GM12864 (cell line): ENCODE measurements around the gene FBXO38.

Experiments used
- DNase-seq: peaks from one replicate; pipeline ENCODE4 v3.0.0-alpha.2; 2011; ENCODE audit warnings: low read depth
- H3K4me3 ChIP-seq: 2 replicates; pipeline ENCODE4 v1.5.1; 2011; ENCODE audit warnings: mild to moderate bottlenecking, low read depth, low read length, control low read depth
- TF ChIP-seq, protein P1 (sequence below): IDR thresholded peaks from 2 replicates; pipeline ENCODE4 v1.5.1; 2011; ENCODE audit warnings: low read depth, mild to moderate bottlenecking, moderate library complexity, low read length, control low read depth, inconsistent platforms; ENCODE audit errors: missing control alignments

Gene FBXO38

DNA sequence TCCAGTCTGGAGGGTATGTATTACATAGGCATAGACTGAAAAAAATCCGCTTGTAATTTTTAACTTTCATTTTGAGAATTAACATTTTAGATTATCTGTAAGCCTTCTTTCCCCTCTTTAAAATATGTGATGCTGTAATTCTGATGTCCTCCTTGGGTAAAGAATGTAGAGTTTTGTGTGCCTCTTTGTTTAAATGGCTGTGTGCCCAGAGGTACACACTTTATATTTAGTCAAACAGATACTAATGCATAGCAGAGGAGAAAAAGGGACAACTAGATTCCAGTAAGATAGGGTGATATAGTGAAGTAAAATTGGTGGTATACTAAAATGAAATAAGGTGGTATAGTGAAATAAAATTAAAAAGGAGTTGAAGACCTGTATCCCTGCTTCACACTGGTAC, 1.3 kb downstream of the FBXO38 start:
- peak overlapping the region; percentile 68; the same call in 1 of the 2 replicates for H3K4me3 ChIP-seq
- DNase-seq: no peak
- TF ChIP-seq, protein P1, sequence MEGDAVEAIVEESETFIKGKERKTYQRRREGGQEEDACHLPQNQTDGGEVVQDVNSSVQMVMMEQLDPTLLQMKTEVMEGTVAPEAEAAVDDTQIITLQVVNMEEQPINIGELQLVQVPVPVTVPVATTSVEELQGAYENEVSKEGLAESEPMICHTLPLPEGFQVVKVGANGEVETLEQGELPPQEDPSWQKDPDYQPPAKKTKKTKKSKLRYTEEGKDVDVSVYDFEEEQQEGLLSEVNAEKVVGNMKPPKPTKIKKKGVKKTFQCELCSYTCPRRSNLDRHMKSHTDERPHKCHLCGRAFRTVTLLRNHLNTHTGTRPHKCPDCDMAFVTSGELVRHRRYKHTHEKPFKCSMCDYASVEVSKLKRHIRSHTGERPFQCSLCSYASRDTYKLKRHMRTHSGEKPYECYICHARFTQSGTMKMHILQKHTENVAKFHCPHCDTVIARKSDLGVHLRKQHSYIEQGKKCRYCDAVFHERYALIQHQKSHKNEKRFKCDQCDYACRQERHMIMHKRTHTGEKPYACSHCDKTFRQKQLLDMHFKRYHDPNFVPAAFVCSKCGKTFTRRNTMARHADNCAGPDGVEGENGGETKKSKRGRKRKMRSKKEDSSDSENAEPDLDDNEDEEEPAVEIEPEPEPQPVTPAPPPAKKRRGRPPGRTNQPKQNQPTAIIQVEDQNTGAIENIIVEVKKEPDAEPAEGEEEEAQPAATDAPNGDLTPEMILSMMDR: no peak

- H3K4me3 ChIP-seq: no peak overlapping the region
- TF ChIP-seq, protein P1: no peak
- DNase-seq: no peak
Measured at GRCh38 chr5:148386041-148386440, 2.3 kb downstream of the FBXO38 start.

- TF ChIP-seq, protein P1: no peak
- H3K4me3 ChIP-seq: no peak overlapping the region
- no peak for DNase-seq
Measured at GRCh38 chr5:148387325-148387724, 3.6 kb downstream of the FBXO38 start.

- H3K4me3 ChIP-seq: no peak overlapping the region
- DNase-seq: no peak
- TF ChIP-seq, protein P1: no peak
Measured at GRCh38 chr5:148388696-148389095, 4.9 kb downstream of the FBXO38 start.

DNA sequence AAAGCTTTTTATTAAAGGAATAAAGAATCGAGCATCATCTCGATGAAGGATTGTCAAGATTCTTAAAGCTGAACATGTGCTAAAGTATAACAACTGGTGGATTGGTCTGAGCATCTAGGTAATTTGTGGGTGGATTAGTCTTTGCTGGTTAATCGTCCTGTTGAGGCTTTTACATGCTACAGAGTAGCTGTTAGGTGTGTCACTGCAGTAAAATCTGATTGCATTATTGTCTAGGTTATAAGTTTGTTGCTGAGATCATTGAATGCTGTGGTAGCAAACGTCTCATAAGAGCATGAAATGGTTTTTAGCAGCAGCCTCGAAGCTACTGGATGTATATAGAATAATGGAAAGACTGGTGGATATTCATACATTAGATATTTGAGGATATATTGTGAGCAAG, 7.2 kb downstream of the FBXO38 start:
- H3K4me3 ChIP-seq: no peak overlapping the region
- TF ChIP-seq, protein P1: no peak
- no peak for DNase-seq

DNA sequence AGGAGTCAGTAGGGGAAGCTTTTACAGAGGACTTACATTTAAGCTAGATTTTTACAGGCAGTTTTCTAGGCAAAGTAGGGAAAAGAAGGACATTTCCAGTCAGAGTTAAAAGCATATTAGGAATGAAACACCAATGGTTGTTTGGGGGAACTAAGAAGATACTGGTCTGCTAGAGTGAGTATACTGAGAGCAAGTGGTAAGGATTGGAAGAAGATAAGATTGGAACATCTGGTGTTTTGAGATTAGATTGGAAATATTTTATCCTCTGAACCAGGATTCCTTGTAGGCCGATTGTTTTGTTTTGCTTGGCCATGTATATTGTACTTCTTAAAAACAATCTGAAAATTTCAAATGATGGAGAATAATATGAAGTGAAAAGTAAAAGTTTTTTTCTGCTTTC, 7.7 kb downstream of the FBXO38 start:
- TF ChIP-seq, protein P1: no peak

DNA sequence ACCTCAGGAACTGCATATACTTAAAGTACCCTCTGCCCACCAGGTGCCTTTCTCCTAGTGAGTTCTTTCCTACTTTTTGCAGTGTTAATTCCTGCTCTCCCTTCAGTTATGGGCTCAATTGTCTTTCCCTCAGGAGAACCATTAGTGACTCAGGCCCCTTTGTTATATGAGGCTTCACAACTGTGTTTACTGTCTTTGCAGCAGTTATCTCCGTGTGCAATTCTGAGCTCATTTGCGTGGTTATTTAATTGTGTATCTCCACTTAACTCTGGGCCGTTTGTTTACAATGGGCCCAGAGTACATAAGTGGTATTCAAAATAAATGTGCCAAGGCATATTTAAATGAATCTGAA, 9.6 kb downstream of the FBXO38 start:
- DNase-seq: no peak
- TF ChIP-seq, protein P1: no peak
- H3K4me3 ChIP-seq: no peak overlapping the region

More for the DNA sequence above, 7.7 kb downstream of the FBXO38 start:
- no peak for DNase-seq
- H3K4me3 ChIP-seq: no peak overlapping the region
